K562 (cell line): Measurements from ENCODE around the gene GLDC. TPM values are rescaled to one million over a fixed set of nuclear protein-coding genes. Genes with fewer than 3 reads are reported as not detected.

Source experiments
- ATAC-seq: fragments of 200-7000 bp; cut with Tn5 transposase; 3 replicates; pipeline ENCODE4 v1.9.1; 2020; ENCODE audit warnings: moderate library complexity
- BruUV-seq: library from RNA; stranded (reverse); fragments of 400-500 nt; replicated peaks from 2 replicates; lab custom pipeline; 2021; lab: Mats Ljungman, UMichigan
- CTCF ChIA-PET: fragments of 300-600 bp; formaldehyde crosslinking; extraction: SDS; loops from one replicate; lab custom pipeline; 2021; ENCODE audit warnings: low intra/inter-chr PET ratio; lab: Yijun Ruan, JAX
- POLR2A ChIA-PET: fragments of 300-600, 350-650 bp; sonication (Branson Sonifier 250); formaldehyde crosslinking; extraction: SDS; loops from one replicate; lab custom pipeline; 2021; ENCODE audit warnings: antibody characterized with exemption, inconsistent platforms; lab: Yijun Ruan, JAX
- DNase-seq, 4 experiments: peaks; one replicate each; pipeline versions ENCODE4 v3.0.0 to v3.0.0-alpha.2; 2011 to 2018; ENCODE audit warnings: low spot score in 3 of 4, mixed read lengths in 3 of 4; ENCODE audit errors: extremely low read depth in 1 of 4
- FAIRE-seq: peaks from 2 replicates; lab custom pipeline; 2011; peaks lifted over from hg19 to GRCh38; lab: Jason Lieb, UNC
- H2AFZ ChIP-seq: 2 replicates; pipeline ENCODE4 v1.6.0; 2011; ENCODE audit warnings: low read depth, low read length, control low read depth, inconsistent platforms
- H3K27ac ChIP-seq: fragments of 200-600 bp; 3 replicates; pipeline ENCODE4 v1.8.0; 2011; ENCODE audit warnings: low read depth, mild to moderate bottlenecking, control low read depth, inconsistent platforms, low read length, moderate library complexity, mixed read lengths; ENCODE audit errors: extremely low read depth
- H3K27me3 ChIP-seq, 2 experiments: fragments of 300-600 bp in 1 of 2; 2 replicates in 1 of 2; 3 replicates in 1 of 2; pipeline versions ENCODE4 v1.6.0 to v1.8.0; 2011; ENCODE audit warnings: inconsistent platforms in 2 of 2, low read length in 2 of 2, mild to moderate bottlenecking in 1 of 2, mixed read lengths in 1 of 2, moderate library complexity in 1 of 2; ENCODE audit not compliant: control insufficient read depth in 2 of 2, insufficient read depth in 2 of 2
- H3K36me3 ChIP-seq: fragments of 300-600 bp; 3 replicates; pipeline ENCODE4 v1.8.0; 2011; ENCODE audit warnings: mild to moderate bottlenecking, low read length, inconsistent platforms; ENCODE audit not compliant: control insufficient read depth, insufficient read depth
- H3K4me1 ChIP-seq, 2 experiments: fragments of 200-600 bp in 1 of 2; replicated peaks in 1 of 2; 2 replicates in 1 of 2; 3 replicates in 1 of 2; pipeline versions ENCODE4 v1.5.1 to v1.8.0; 2011; ENCODE audit warnings: inconsistent platforms in 2 of 2, low read length in 2 of 2, mild to moderate bottlenecking in 1 of 2, mixed read lengths in 1 of 2, moderate library complexity in 1 of 2; ENCODE audit not compliant: control insufficient read depth in 2 of 2, insufficient read depth in 2 of 2
- H3K4me2 ChIP-seq: 2 replicates; pipeline ENCODE4 v1.6.1; 2011; ENCODE audit warnings: low read length, control low read depth, inconsistent platforms, mixed read lengths; ENCODE audit not compliant: insufficient read depth
- H3K4me3 ChIP-seq: fragments of 200-600 bp; sonication (generic), shearing (Covaris generic); 2 replicates; pipeline ENCODE4 v1.5.1; 2016; ENCODE audit warnings: control low read depth, inconsistent platforms
- H3K79me2 ChIP-seq: fragments of 200-600 bp; 3 replicates; pipeline ENCODE4 v1.8.0; 2011; ENCODE audit warnings: low read length, inconsistent platforms; ENCODE audit not compliant: control insufficient read depth, insufficient read depth
- H3K9ac ChIP-seq, 2 experiments: 2 replicates each; pipeline versions ENCODE4 v1.6.0 to v1.6.1; 2011; ENCODE audit warnings: low read depth in 2 of 2, low read length in 2 of 2, control low read depth in 1 of 2, inconsistent platforms in 1 of 2, mild to moderate bottlenecking in 1 of 2, mixed read lengths in 1 of 2; ENCODE audit not compliant: insufficient read depth in 1 of 2
- H3K9me1 ChIP-seq: one replicate; pipeline ENCODE4 v1.6.0; 2011; ENCODE audit warnings: inconsistent platforms, mild to moderate bottlenecking, low read length, moderate library complexity; ENCODE audit not compliant: control insufficient read depth, insufficient read depth
- H3K9me3 ChIP-seq: replicated peaks from 2 replicates; pipeline ENCODE4 v1.5.1; 2011; ENCODE audit warnings: low read depth, low read length, inconsistent platforms; ENCODE audit not compliant: control insufficient read depth, insufficient read depth
- H4K20me1 ChIP-seq: replicated peaks from 2 replicates; pipeline ENCODE4 v1.6.1; 2011; ENCODE audit warnings: low read length, inconsistent platforms, mixed read lengths; ENCODE audit not compliant: control insufficient read depth, insufficient read depth
- ETV1 ChIP-seq: fragments of 450-650 bp; conservative IDR thresholded peaks from 2 replicates; pipeline ENCODE4 v1.6.1; 2016; ENCODE audit warnings: missing genetic modification characterization, control low read depth, low read depth, missing compliant biosample characterization
- MAFG ChIP-seq: fragments of 450-650 bp; conservative IDR thresholded peaks from 2 replicates; pipeline ENCODE4 v1.6.1; 2016; ENCODE audit warnings: missing genetic modification characterization, missing compliant biosample characterization
- RBM25 ChIP-seq: fragments of 200-400 bp; formaldehyde crosslinking; IDR thresholded peaks from 2 replicates; pipeline ENCODE4 v1.6.1; 2018; ENCODE audit warnings: low read length, low read depth, moderate library complexity; ENCODE audit not compliant: severe bottlenecking
- SPI1 ChIP-seq: IDR thresholded peaks from 2 replicates; pipeline ENCODE4 v1.6.1; 2011; ENCODE audit warnings: low read depth, low read length, control low read depth, borderline replicate concordance
- SREBF2 ChIP-seq: sonication (generic); formaldehyde crosslinking; IDR thresholded peaks from 2 replicates; pipeline ENCODE4 v1.4.0; 2020; ENCODE audit warnings: mild to moderate bottlenecking, missing genetic modification reagents
- USF1 ChIP-seq: sonication (generic); formaldehyde crosslinking; IDR thresholded peaks from 2 replicates; pipeline ENCODE4 v1.9.0; 2022; ENCODE audit warnings: mild to moderate bottlenecking, missing genetic modification reagents
- ZBTB34 ChIP-seq: fragments of 250-450 bp; sonication (Bioruptor Pico); IDR thresholded peaks from 2 replicates; pipeline ENCODE4 v1.8.0; 2021; ENCODE audit warnings: mild to moderate bottlenecking, moderate library complexity
- ZNF76 ChIP-seq: fragments of 250-450 bp; sonication (Bioruptor Pico); IDR thresholded peaks from 2 replicates; pipeline ENCODE4 v1.4.0; 2020; ENCODE audit warnings: mild to moderate bottlenecking, moderate library complexity, borderline replicate concordance
- WGBS: fragments of 100-300 bp; shearing (Covaris generic); methylation state at CpG from one replicate; pipeline ENCODE4 v1.1.6; 2016; ENCODE audit warnings: low coverage, mixed read lengths; ENCODE audit not compliant: insufficient coverage; ENCODE audit errors: missing lambda C conversion rate; 5-methylcytosine and 5-hydroxymethylcytosine counted together
- in situ Hi-C: fragments of 300-500 bp; cut with MboI; formaldehyde crosslinking; loops from 4 replicates; pipeline ENCODE4 v1.15.0; 2018; ENCODE audit warnings: inconsistent platforms, mixed read lengths
- intact Hi-C: fragments of 100-400 bp; cut with micrococcal nuclease; formaldehyde crosslinking; loops from 2 replicates; pipeline ENCODE4 v1.14.2; 2022
- polyA plus RNA-seq, 8 experiments: library from polyadenylated mRNA; depleted of rRNA in 4 of 8; stranded (reverse) in 5 of 8; unstranded in 3 of 8; fragments of >200 nt; fragmentation: Nextera tagmentation in 2 of 8; fragmentation: Illumina TruSeq in 1 of 8; extraction: Ambion mirVana in 2 of 8; extraction: Trizol in 1 of 8; gene quantifications; 2 replicates each; pipeline versions ENCODE4 v1.2.1 to v1.2.3, GENCODE V29; 2011 to 2014; ENCODE audit warnings: inconsistent platforms in 1 of 8, missing spikeins in 1 of 8
- total RNA-seq, 7 experiments: library from RNA; depleted of rRNA in 6 of 7; stranded (reverse); fragments of >200 nt in 6 of 7; fragmentation: Illumina TruSeq in 2 of 7; extraction: Trizol in 2 of 7; gene quantifications; 2 replicates each; pipeline versions ENCODE4 v1.2.1 to v1.2.3, GENCODE V29; 2011 to 2021; ENCODE audit warnings: low replicate concordance in 1 of 7
- TF ChIP-seq, protein P1 (sequence below): fragments of 250-450 bp; sonication (Bioruptor Pico); IDR thresholded peaks from 2 replicates; pipeline ENCODE4 v1.4.0; 2020; ENCODE audit warnings: mild to moderate bottlenecking, moderate library complexity, borderline replicate concordance
- TF ChIP-seq, protein P2 (sequence below): sonication (generic); formaldehyde crosslinking; IDR thresholded peaks from 2 replicates; pipeline ENCODE4 v1.8.1; 2022; ENCODE audit warnings: missing genetic modification reagents

The GLDC gene
- total and polyA plus RNA-seq, 9 of the 15 experiments (the other 6 are each of a cell fraction or from before 2014, with no cell fraction given), result 0.03 to 0.27 (median 0.08) TPM; not detected in 6

GRCh38 chr9:6610073-6610472, 35.5 kb downstream of the GLDC start (continued):
- TF ChIP-seq, protein P1, sequence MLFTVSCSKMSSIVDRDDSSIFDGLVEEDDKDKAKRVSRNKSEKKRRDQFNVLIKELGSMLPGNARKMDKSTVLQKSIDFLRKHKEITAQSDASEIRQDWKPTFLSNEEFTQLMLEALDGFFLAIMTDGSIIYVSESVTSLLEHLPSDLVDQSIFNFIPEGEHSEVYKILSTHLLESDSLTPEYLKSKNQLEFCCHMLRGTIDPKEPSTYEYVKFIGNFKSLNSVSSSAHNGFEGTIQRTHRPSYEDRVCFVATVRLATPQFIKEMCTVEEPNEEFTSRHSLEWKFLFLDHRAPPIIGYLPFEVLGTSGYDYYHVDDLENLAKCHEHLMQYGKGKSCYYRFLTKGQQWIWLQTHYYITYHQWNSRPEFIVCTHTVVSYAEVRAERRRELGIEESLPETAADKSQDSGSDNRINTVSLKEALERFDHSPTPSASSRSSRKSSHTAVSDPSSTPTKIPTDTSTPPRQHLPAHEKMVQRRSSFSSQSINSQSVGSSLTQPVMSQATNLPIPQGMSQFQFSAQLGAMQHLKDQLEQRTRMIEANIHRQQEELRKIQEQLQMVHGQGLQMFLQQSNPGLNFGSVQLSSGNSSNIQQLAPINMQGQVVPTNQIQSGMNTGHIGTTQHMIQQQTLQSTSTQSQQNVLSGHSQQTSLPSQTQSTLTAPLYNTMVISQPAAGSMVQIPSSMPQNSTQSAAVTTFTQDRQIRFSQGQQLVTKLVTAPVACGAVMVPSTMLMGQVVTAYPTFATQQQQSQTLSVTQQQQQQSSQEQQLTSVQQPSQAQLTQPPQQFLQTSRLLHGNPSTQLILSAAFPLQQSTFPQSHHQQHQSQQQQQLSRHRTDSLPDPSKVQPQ, result no peak
- TF ChIP-seq ZNF76, result no peak

DNA sequence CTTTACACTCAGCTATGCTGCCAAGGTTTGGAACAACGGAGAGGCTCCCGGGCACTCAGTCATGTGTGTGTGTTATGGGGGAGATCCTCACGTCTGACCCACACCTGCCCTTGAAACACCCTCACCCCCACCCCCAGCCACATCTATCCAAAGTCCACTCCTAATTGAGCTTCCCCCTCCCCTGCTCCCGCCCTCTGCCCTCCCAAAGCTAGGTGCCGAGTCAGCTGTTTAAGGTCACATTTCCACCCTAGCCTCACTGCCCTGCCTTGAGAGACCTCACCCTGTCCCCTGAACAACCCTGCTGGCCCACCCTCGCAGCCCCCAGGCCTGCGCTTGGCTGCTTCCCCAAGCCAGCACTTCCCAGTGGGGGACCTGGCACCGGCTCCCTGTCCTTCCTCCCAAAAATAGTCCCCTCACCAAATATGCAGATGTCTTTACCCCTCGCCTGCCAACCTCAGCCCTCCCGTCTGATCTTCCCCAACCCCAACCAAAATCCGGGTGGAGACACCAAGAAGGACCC, 36.0 kb downstream of the GLDC start:
- BruUV-seq, result no TSS peak
- H3K79me2 ChIP-seq, result no peaks in the 10 kb centered on the region
- H3K27ac ChIP-seq, result no peak overlapping the region
- WGBS, result 8% methylated on average over 8 of the region's 11 CpGs
- no peaks in the 10 kb centered on the region for H3K4me1 ChIP-seq
- no peaks in the 10 kb centered on the region; a peak in 1 of 5 replicates for H3K27me3 ChIP-seq
- CTCF ChIA-PET, result no interaction called here
- H3K9me1 ChIP-seq, result no peaks in the 10 kb centered on the region
- POLR2A ChIA-PET, result no interaction called here
- no peak overlapping the region for H2AFZ ChIP-seq
- H3K4me3 ChIP-seq, result no peak overlapping the region
- in situ Hi-C loops, result no loop called here
- no peaks in the 10 kb centered on the region for H3K36me3 ChIP-seq
- no peaks in the 10 kb centered on the region for H4K20me1 ChIP-seq
- no peak for DNase-seq
- FAIRE-seq, result no peak
- H3K4me2 ChIP-seq, result no peak overlapping the region
- TF ChIP-seq ZBTB34 (CRISPR knock-in tag) (no peak), MAFG (tag) (no peak), SREBF2 (CRISPR knock-in tag) (no peak), USF1 (no peak), RBM25 (no peak), SPI1 (no peak), ETV1 (tag) (no peak)
- TF ChIP-seq, protein P2, sequence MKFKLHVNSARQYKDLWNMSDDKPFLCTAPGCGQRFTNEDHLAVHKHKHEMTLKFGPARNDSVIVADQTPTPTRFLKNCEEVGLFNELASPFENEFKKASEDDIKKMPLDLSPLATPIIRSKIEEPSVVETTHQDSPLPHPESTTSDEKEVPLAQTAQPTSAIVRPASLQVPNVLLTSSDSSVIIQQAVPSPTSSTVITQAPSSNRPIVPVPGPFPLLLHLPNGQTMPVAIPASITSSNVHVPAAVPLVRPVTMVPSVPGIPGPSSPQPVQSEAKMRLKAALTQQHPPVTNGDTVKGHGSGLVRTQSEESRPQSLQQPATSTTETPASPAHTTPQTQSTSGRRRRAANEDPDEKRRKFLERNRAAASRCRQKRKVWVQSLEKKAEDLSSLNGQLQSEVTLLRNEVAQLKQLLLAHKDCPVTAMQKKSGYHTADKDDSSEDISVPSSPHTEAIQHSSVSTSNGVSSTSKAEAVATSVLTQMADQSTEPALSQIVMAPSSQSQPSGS, result no peak
- intact Hi-C loops, result no loop called here
- ATAC-seq, result no peak
- no peak overlapping the region for H3K9ac ChIP-seq
- H3K9me3 ChIP-seq, result no peaks in the 10 kb centered on the region
